Measurements from ENCODE around the gene PAN2. TPM values are rescaled to one million over a fixed set of nuclear protein-coding genes. Genes with fewer than 3 reads are reported as not detected.
A peak's percentile ranks its signal among the peaks of the same experiment; 100 is the strongest.
"Not testable (repeated sequence)": the region's sequence is repeated elsewhere in the genome, so short reads cannot be mapped to it uniquely, and the experiment has no call there.

The PAN2 gene
- total and polyA plus RNA-seq, 4 experiments from 2014 or later: 5.6 to 203 (median 102) TPM

GRCh38 chr12:56278905-56279304 lies 54.9 kb downstream of the PAN2 start:
- intact Hi-C loops (cut with micrococcal nuclease): no loop called here
- POLR2A ChIA-PET (ENCODE audit: partially characterized antibody): interaction anchor here (0.5 to 0.9 kb wide), 3 partner anchors 19 to 154 kb away, joined by 3 to 5 read pairs (median 3); no protein-coding TSS in a partner anchor
- CTCF ChIA-PET (ENCODE audit: partially characterized antibody): interaction anchor here (1.6 kb wide), 1 partner anchor 13 kb away, joined by 3 read pairs; no protein-coding TSS in a partner anchor
- Histone ChIP-seq H3K4me1 (ENCODE audit: insufficient read depth, low read length) (no peaks in the 10 kb centered on the region), H3K27me3 (ENCODE audit: insufficient read depth, low read length) (no peaks in the 10 kb centered on the region), H3K4me3 (ENCODE audit: low read length in 2 of 2) (no peak overlapping the region), H3K36me3 (ENCODE audit: insufficient read depth, low read length) (peaks cover 66% of the 10 kb centered on the region), H3K9me3 (ENCODE audit: control insufficient read depth in 1 of 2, low read length in 2 of 2) (no peaks in the 10 kb centered on the region), H3K27ac (ENCODE audit: low read depth, low read length) (no peak overlapping the region)
- Mint-ChIP-seq H3K4me1 (no peaks in the 10 kb centered on the region), H3K36me3 (peaks cover 47 to 65% of the 10 kb centered on the region in 2 donors), H3K27ac (peak overlapping the region in 1 of 7 donors; percentile 27), H3K9me3 (no peaks in the 10 kb centered on the region), H3K27me3 (no peaks in the 10 kb centered on the region), H3K4me3 (no peak overlapping the region)
- no peak for DNase-seq

- H3K27ac Mint-ChIP-seq: peak overlapping the region in 1 of 7 donors; percentile 43
- H3K36me3 ChIP-seq (ENCODE audit: insufficient read depth, low read length): peaks cover 64% of the 10 kb centered on the region
- no peaks in the 10 kb centered on the region for H3K4me1 ChIP-seq (ENCODE audit: insufficient read depth, low read length)
- CTCF ChIA-PET (ENCODE audit: partially characterized antibody): no interaction called here
- intact Hi-C loops (cut with micrococcal nuclease): no loop called here
- H3K4me3 ChIP-seq (ENCODE audit: low read length in 2 of 2): no peak overlapping the region
- no peaks in the 10 kb centered on the region for H3K27me3 Mint-ChIP-seq
- H3K27ac ChIP-seq (ENCODE audit: low read depth, low read length): no peak overlapping the region
- no peak overlapping the region for H3K4me3 Mint-ChIP-seq
- H3K36me3 Mint-ChIP-seq: peaks cover 37 to 74% of the 10 kb centered on the region in 2 donors
- H3K27me3 ChIP-seq (ENCODE audit: insufficient read depth, low read length): no peaks in the 10 kb centered on the region
- H3K9me3 ChIP-seq (ENCODE audit: control insufficient read depth in 1 of 2, low read length in 2 of 2): no peaks in the 10 kb centered on the region
- DNase-seq: no peak
- no peaks in the 10 kb centered on the region for H3K4me1 Mint-ChIP-seq
- no peaks in the 10 kb centered on the region for H3K9me3 Mint-ChIP-seq
- POLR2A ChIA-PET (ENCODE audit: partially characterized antibody): no interaction called here
Measured at GRCh38 chr12:56274299-56274698, 59.5 kb downstream of the PAN2 start.

- CTCF ChIA-PET (ENCODE audit: partially characterized antibody); POLR2A ChIA-PET (ENCODE audit: partially characterized antibody); H3K27ac ChIP-seq (ENCODE audit: low read depth, low read length); H3K9me3 Mint-ChIP-seq; H3K9me3 ChIP-seq (ENCODE audit: control insufficient read depth in 1 of 2, low read length in 2 of 2); H3K4me1 Mint-ChIP-seq; intact Hi-C loops (cut with micrococcal nuclease); H3K27me3 ChIP-seq (ENCODE audit: insufficient read depth, low read length); H3K4me3 ChIP-seq (ENCODE audit: low read length in 2 of 2); H3K27ac Mint-ChIP-seq; DNase-seq; H3K4me3 Mint-ChIP-seq; H3K4me1 ChIP-seq (ENCODE audit: insufficient read depth, low read length); H3K27me3 Mint-ChIP-seq: not testable (repeated sequence)
- H3K36me3 ChIP-seq (ENCODE audit: insufficient read depth, low read length): peaks cover 55% of the 10 kb centered on the region
- peaks cover 29 to 68% of the 10 kb centered on the region in 2 donors for H3K36me3 Mint-ChIP-seq
Measured at GRCh38 chr12:56272468-56272867, 61.3 kb downstream of the PAN2 start.

- Mint-ChIP-seq H3K27me3 (no peaks in the 10 kb centered on the region), H3K4me1 (peaks cover 9 to 18% (median 15%) of the 10 kb centered on the region in 4 donors), H3K36me3 (peaks cover 26 to 64% of the 10 kb centered on the region in 2 donors), H3K27ac (peak overlapping the region in 5 of 7 donors; percentile 13 to 36 (median 17)), H3K4me3 (no peak overlapping the region), H3K9me3 (no peaks in the 10 kb centered on the region)
- Histone ChIP-seq H3K36me3 (ENCODE audit: insufficient read depth, low read length) (peaks cover 51% of the 10 kb centered on the region), H3K9me3 (ENCODE audit: control insufficient read depth in 1 of 2, low read length in 2 of 2) (no peaks in the 10 kb centered on the region), H3K4me3 (ENCODE audit: low read length in 2 of 2) (no peak overlapping the region), H3K27me3 (ENCODE audit: insufficient read depth, low read length) (no peaks in the 10 kb centered on the region), H3K4me1 (ENCODE audit: insufficient read depth, low read length) (peaks cover 14% of the 10 kb centered on the region), H3K27ac (ENCODE audit: low read depth, low read length) (no peak overlapping the region)
- POLR2A ChIA-PET (ENCODE audit: partially characterized antibody): no interaction called here
- intact Hi-C loops (cut with micrococcal nuclease): no loop called here
- DNase-seq: no peak
- CTCF ChIA-PET (ENCODE audit: partially characterized antibody): interaction anchor here (6.2 kb wide), 1 partner anchor 14 kb away, joined by 36 read pairs; the partner anchor contains the start of gene ANKRD52
Measured at GRCh38 chr12:56271031-56271430, 62.8 kb downstream of the PAN2 start.

GRCh38 chr12:56267443-56268071 lies 66.2 kb downstream of the PAN2 start:
- H3K27ac ChIP-seq (ENCODE audit: low read depth, low read length): peak overlapping the region; percentile 84
- peaks cover 22% of the 10 kb centered on the region for H3K36me3 ChIP-seq (ENCODE audit: insufficient read depth, low read length)
- Mint-ChIP-seq H3K27me3 (no peaks in the 10 kb centered on the region), H3K4me3 (peak overlapping the region; percentile 75 to 95 (median 81)), H3K4me1 (peaks cover 10 to 23% (median 16%) of the 10 kb centered on the region in 4 donors), H3K27ac (peak overlapping the region; percentile 58 to 93 (median 88)), H3K9me3 (no peaks in the 10 kb centered on the region), H3K36me3 (peaks cover 7 to 34% of the 10 kb centered on the region in 2 donors)
- H3K4me1 ChIP-seq (ENCODE audit: insufficient read depth, low read length): peaks cover 14% of the 10 kb centered on the region
- H3K4me3 ChIP-seq (ENCODE audit: low read length in 2 of 2): peak overlapping the region; percentile 6 to 90
- CTCF ChIA-PET (ENCODE audit: partially characterized antibody): interaction anchor here (0.6 to 6.2 kb wide), 9 partner anchors 10 to 493 kb away, joined by 3 to 36 read pairs (median 5); partner anchors contain the start of genes ANKRD52 and RNF41
- POLR2A ChIA-PET (ENCODE audit: partially characterized antibody): interaction anchor here (0.6 to 3.6 kb wide), 22 partner anchors 8 to 361 kb away, joined by 3 to 38 read pairs (median 5); partner anchors contain the start of genes ANKRD52, APOF, CNPY2 and ESYT1
- no peak for DNase-seq
- intact Hi-C loops (cut with micrococcal nuclease): loop anchor here (1.0 to 5.0 kb wide), 4 partner anchors 33 to 95 kb away; partner anchors contain the start of genes APOF, CS, NABP2 and RNF41
- no peaks in the 10 kb centered on the region for H3K9me3 ChIP-seq (ENCODE audit: control insufficient read depth in 1 of 2, low read length in 2 of 2)
- no peaks in the 10 kb centered on the region for H3K27me3 ChIP-seq (ENCODE audit: insufficient read depth, low read length)

GRCh38 chr12:56266693-56267442 lies 66.9 kb downstream of the PAN2 start, which contains the start of gene COQ10A:
Gene COQ10A, plus strand, starts transcription at chr12:56266942. Its CDS starts 177 bp downstream, at chr12:56267119.
- peaks cover 22% of the 10 kb centered on the region for H3K36me3 ChIP-seq (ENCODE audit: insufficient read depth, low read length)
- intact Hi-C loops (cut with micrococcal nuclease): loop anchor here (1.0 to 5.0 kb wide), 6 partner anchors 9 to 201 kb away; partner anchors contain the start of genes ANKRD52, APOF, CS and NABP2
- peak within 1 kb of the TSS; percentile 90 to 99 (median 97) for H3K27ac Mint-ChIP-seq
- H3K4me1 ChIP-seq (ENCODE audit: insufficient read depth, low read length): peaks cover 14% of the 10 kb centered on the region
- H3K27me3 Mint-ChIP-seq: no peaks in the 10 kb centered on the region
- H3K9me3 Mint-ChIP-seq: no peaks in the 10 kb centered on the region
- peaks cover 4 to 29% of the 10 kb centered on the region in 2 donors for H3K36me3 Mint-ChIP-seq
- DNase-seq: peak; percentile 89 to 96 (median 91)
- ChIA-PET CTCF (ENCODE audit: partially characterized antibody) (interaction anchor here (0.6 to 6.2 kb wide), 12 partner anchors 9 to 492 kb away, joined by 3 to 36 read pairs (median 4); partner anchors contain the start of genes ANKRD52 and RNF41), POLR2A (ENCODE audit: partially characterized antibody) (interaction anchor here (0.6 to 3.6 kb wide), 24 partner anchors 9 to 362 kb away, joined by 3 to 38 read pairs (median 4); partner anchors contain the start of genes ANKRD52, APOF, CNPY2 and ESYT1)
- no peaks in the 10 kb centered on the region for H3K27me3 ChIP-seq (ENCODE audit: insufficient read depth, low read length)
- peak within 1 kb of the TSS; percentile 89 to 99 (median 96) for H3K4me3 Mint-ChIP-seq
- H3K4me1 Mint-ChIP-seq: peaks cover 10 to 23% (median 16%) of the 10 kb centered on the region in 4 donors
- peak within 1 kb of the TSS; percentile 27 to 90 for H3K4me3 ChIP-seq (ENCODE audit: low read length in 2 of 2)
- H3K9me3 ChIP-seq (ENCODE audit: control insufficient read depth in 1 of 2, low read length in 2 of 2): no peaks in the 10 kb centered on the region
- H3K27ac ChIP-seq (ENCODE audit: low read depth, low read length): peak within 1 kb of the TSS; percentile 84

Measured in CD4-positive, alpha-beta memory T cell (primary cell).